Motor neuron (in vitro differentiated cells): ENCODE data around the gene MAST2. TPM values are rescaled to one million over a fixed set of nuclear protein-coding genes. Genes with fewer than 3 reads are reported as not detected.

Experiments
- ATAC-seq, 8 experiments: fragments of 200-7000 bp; cut with Tn5 transposase; replicated peaks in 6 of 8; 2 replicates each; pipeline ENCODE4 v1.8.0; 2021; ENCODE audit warnings: mild to moderate bottlenecking in 8 of 8, moderate library complexity in 8 of 8
- H3K27ac ChIP-seq, 2 donors: fragments of 250-450 bp; sonication (Bioruptor Pico); 2 replicates each; pipeline ENCODE4 v1.9.0; 2021; ENCODE audit warnings: antibody characterized with exemption in 2 of 2, mild to moderate bottlenecking in 2 of 2, moderate library complexity in 1 of 2
- H3K4me1 ChIP-seq, 2 donors: fragments of 250-450 bp; sonication (Bioruptor Pico); replicated peaks in 1 of 2; 2 replicates each; pipeline ENCODE4 v1.6.1; 2021; ENCODE audit warnings: antibody characterized with exemption in 2 of 2, mild to moderate bottlenecking in 2 of 2, moderate library complexity in 1 of 2
- H3K4me3 ChIP-seq, 5 donors: fragments of 250-450 bp; sonication (Bioruptor Pico); 2 replicates each; pipeline ENCODE4 v1.9.0; 2021; ENCODE audit warnings: antibody characterized with exemption in 5 of 5, mild to moderate bottlenecking in 5 of 5, moderate library complexity in 4 of 5
- WGBS, 10 experiments: fragments of 450-650 bp; shearing (Covaris generic); methylation state at CpG; one replicate each; pipeline ENCODE4 v1.0.0; 2022; 5-methylcytosine and 5-hydroxymethylcytosine counted together
- in situ Hi-C, 9 experiments: fragments of 400-800 bp; cut with MboI; loops; one replicate each; pipeline ENCODE4 v1.15.0; 2021; ENCODE audit warnings: low sequenced_read_pairs in 9 of 9, low pct_unique_long_range_greater_than_20kb in 2 of 9; ENCODE audit not compliant: unreplicated experiment in 9 of 9
- total RNA-seq, 8 experiments: library from RNA; unstranded; fragments of 300-600 nt; gene quantifications; 2 replicates each; pipeline versions ENCODE4 v1.2.3 to v1.2.4, GENCODE V29; 2022

Gene MAST2
- 10 to 100 TPM; 17.8 to 50.0 (median 31.7) TPM for total RNA-seq

GRCh38 chr1:45803299-45803780 lies at the start of gene MAST2:
MAST2 (plus strand) TSS chr1:45803612; CDS start chr1:45803896, 284 bp downstream.
- peak within 1 kb of the TSS; percentile 58 to 69 for H3K27ac ChIP-seq
- 0 to 1% (median 0%) methylated on average over 3 to 25 of the region's 58 CpGs; no CpG with 5 or more reads in 6 of the 10 experiments for WGBS, 10 experiments

GRCh38 chr1:45755697-45756096 lies 47.7 kb upstream of the MAST2 start:
- H3K4me1 ChIP-seq, result peaks cover 0 to 2% of the 10 kb centered on the region in 2 donors
- H3K27ac ChIP-seq, result no peak overlapping the region
- 71 to 100% (median 85%) methylated on average over 1 to 5 of the region's 5 CpGs; no CpG with 5 or more reads in 4 of the 10 experiments for WGBS, 10 experiments
- no peak for ATAC-seq
- in situ Hi-C loops, result no loop called here
- no peak overlapping the region for H3K4me3 ChIP-seq

More at GRCh38 chr1:45803299-45803780, at the start of gene MAST2:
- in situ Hi-C loops, result no loop called here
- Histone ChIP-seq H3K4me1 (peaks cover 13 to 19% of the 10 kb centered on the region in 2 donors), H3K4me3 (peak within 1 kb of the TSS; percentile 68 to 99 (median 92))
- ATAC-seq, result peak; percentile 80 to 91 (median 86)

GRCh38 chr1:45762291-45762690 lies 41.1 kb upstream of the MAST2 start:
- no peak for ATAC-seq
- in situ Hi-C loops, result no loop called here
- H3K4me1 ChIP-seq, result no peaks in the 10 kb centered on the region
- no peak overlapping the region for H3K4me3 ChIP-seq
- no peak overlapping the region for H3K27ac ChIP-seq
- WGBS, 10 experiments, result 0 to 100% (median 75%) methylated on average over 1 to 3 of the region's 3 CpGs

GRCh38 chr1:45765999-45766792 lies 37.2 kb upstream of the MAST2 start:
- in situ Hi-C loops, result no loop called here
- ATAC-seq, result no peak
- Histone ChIP-seq H3K27ac (no peak overlapping the region), H3K4me1 (no peaks in the 10 kb centered on the region), H3K4me3 (no peak overlapping the region)
- WGBS, 10 experiments, result 48 to 100% (median 82%) methylated on average over 1 to 12 of the region's 13 CpGs

- ATAC-seq, result no peak
- WGBS, 10 experiments, result 23 to 100% (median 65%) methylated on average over 1 to 6 of the region's 6 CpGs; no CpG with 5 or more reads in 1 of the 10 experiments
- in situ Hi-C loops, result no loop called here
- H3K27ac ChIP-seq, result no peak overlapping the region
- H3K4me3 ChIP-seq, result no peak overlapping the region
- H3K4me1 ChIP-seq, result no peaks in the 10 kb centered on the region
These were observed 36.4 kb upstream of the MAST2 start for GRCh38 chr1:45767035-45767434.

GRCh38 chr1:45769261-45769932 lies 34.0 kb upstream of the MAST2 start:
- Histone ChIP-seq H3K4me3 (no peak overlapping the region), H3K27ac (no peak overlapping the region), H3K4me1 (no peaks in the 10 kb centered on the region)
- in situ Hi-C loops, result no loop called here
- ATAC-seq, result peak in 5 of 8 experiments; percentile 26 to 54 (median 31)
- 44 to 100% (median 63%) methylated on average over 1 to 4 of the region's 4 CpGs; no CpG with 5 or more reads in 3 of the 10 experiments for WGBS, 10 experiments

- no peak for ATAC-seq
- WGBS, 10 experiments, result 11 to 100% (median 67%) methylated on average over 1 to 3 of the region's 3 CpGs; no CpG with 5 or more reads in 3 of the 10 experiments
- no peaks in the 10 kb centered on the region for H3K4me1 ChIP-seq
- in situ Hi-C loops, result no loop called here
- no peak overlapping the region for H3K27ac ChIP-seq
- H3K4me3 ChIP-seq, result no peak overlapping the region
These were observed 30.4 kb upstream of the MAST2 start for GRCh38 chr1:45772971-45773370.

GRCh38 chr1:45775794-45776193 lies 27.6 kb upstream of the MAST2 start:
- Histone ChIP-seq H3K27ac (no peak overlapping the region), H3K4me1 (no peaks in the 10 kb centered on the region), H3K4me3 (no peak overlapping the region)
- WGBS, 10 experiments, result 71 to 100% (median 96%) methylated on average over 1 to 3 of the region's 3 CpGs; no CpG with 5 or more reads in 1 of the 10 experiments
- in situ Hi-C loops, result no loop called here
- ATAC-seq, result no peak

- no peak overlapping the region for H3K4me3 ChIP-seq
- H3K4me1 ChIP-seq, result no peaks in the 10 kb centered on the region
- no peak overlapping the region for H3K27ac ChIP-seq
- no peak for ATAC-seq
- in situ Hi-C loops, result no loop called here
- 36 to 83% (median 74%) methylated on average over 1 to 4 of the region's 4 CpGs for WGBS, 10 experiments
These were observed 17.8 kb upstream of the MAST2 start for GRCh38 chr1:45785583-45785982.

- WGBS, 10 experiments, result 10 to 88% (median 75%) methylated on average over 1 to 4 of the region's 4 CpGs; no CpG with 5 or more reads in 1 of the 10 experiments
- in situ Hi-C loops, result no loop called here
These were observed 15.5 kb upstream of the MAST2 start for GRCh38 chr1:45787905-45788304.

GRCh38 chr1:45789601-45790000 lies 13.8 kb upstream of the MAST2 start:
- WGBS, 10 experiments, result 0 to 100% (median 67%) methylated on average over 1 to 2 of the region's 2 CpGs; no CpG with 5 or more reads in 3 of the 10 experiments
- H3K4me3 ChIP-seq, result no peak overlapping the region
- in situ Hi-C loops, result no loop called here
- no peaks in the 10 kb centered on the region for H3K4me1 ChIP-seq
- no peak overlapping the region for H3K27ac ChIP-seq
- no peak for ATAC-seq

More at GRCh38 chr1:45787905-45788304, 15.5 kb upstream of the MAST2 start:
- no peaks in the 10 kb centered on the region for H3K4me1 ChIP-seq
- no peak for ATAC-seq
- no peak overlapping the region for H3K4me3 ChIP-seq
- H3K27ac ChIP-seq, result no peak overlapping the region

- Histone ChIP-seq H3K4me1 (no peaks in the 10 kb centered on the region), H3K27ac (no peak overlapping the region), H3K4me3 (no peak overlapping the region)
- no peak for ATAC-seq
- in situ Hi-C loops, result no loop called here
- WGBS, 10 experiments, result 20 to 100% (median 81%) methylated on average over 1 to 4 of the region's 4 CpGs
These were observed 10.7 kb upstream of the MAST2 start for GRCh38 chr1:45792744-45793143.

- Histone ChIP-seq H3K4me3 (no peak overlapping the region), H3K4me1 (no peaks in the 10 kb centered on the region), H3K27ac (no peak overlapping the region)
- 0 to 100% (median 81%) methylated on average over 2 to 7 of the region's 7 CpGs; no CpG with 5 or more reads in 2 of the 10 experiments for WGBS, 10 experiments
- peak in 2 of 8 experiments; percentile 21 to 27 for ATAC-seq
- in situ Hi-C loops, result no loop called here
These were observed 9.3 kb upstream of the MAST2 start for GRCh38 chr1:45793942-45794604.
